B cell (primary cell): ENCODE data around the gene SWAP70. TPM values are rescaled to one million over a fixed set of nuclear protein-coding genes. Genes with fewer than 3 reads are reported as not detected.
A peak's percentile ranks its signal among the peaks of the same experiment; 100 is the strongest.

Experiments used
- ATAC-seq: fragments of 200-7000 bp; cut with Tn5 transposase; one replicate; pipeline ENCODE4 v1.10.0; 2021; ENCODE audit warnings: low read depth, mild to moderate bottlenecking, moderate number of reproducible peaks, moderate library complexity
- CTCF ChIA-PET: fragments of 350-600 bp; sonication (Branson Sonifier 250); formaldehyde crosslinking; loops from one replicate; lab custom pipeline; 2021; ENCODE audit warnings: antibody characterized with exemption, inconsistent platforms; lab: Charles Lee
- POLR2A ChIA-PET: fragments of 350-600 bp; sonication (Branson Sonifier 250); formaldehyde crosslinking; loops from one replicate; lab custom pipeline; 2021; ENCODE audit warnings: antibody characterized with exemption; lab: Charles Lee
- DNase-seq: peaks from one replicate; pipeline ENCODE4 v3.0.0; 2013
- H2AFZ ChIP-seq: 2 replicates; pipeline ENCODE4 v1.6.1; 2012; ENCODE audit warnings: mild to moderate bottlenecking, low read depth, low read length; ENCODE audit not compliant: insufficient read depth, poor library complexity, severe bottlenecking
- H3K27ac ChIP-seq, 2 donors: 1 replicate in 1 of 2; 2 replicates in 1 of 2; pipeline ENCODE4 v1.5.1; 2012 to 2013; ENCODE audit warnings: low read length in 2 of 2, mild to moderate bottlenecking in 2 of 2, moderate library complexity in 1 of 2
- H3K27me3 ChIP-seq, 4 experiments: fragments of 200-600 bp in 1 of 4; sonication (generic) in 1 of 4; replicated peaks in 1 of 4; 1 replicate in 2 of 4; 2 replicates in 2 of 4; pipeline versions ENCODE4 v1.6.1 to v1.7.0; 2013 to 2016; ENCODE audit warnings: low read length in 3 of 4, mild to moderate bottlenecking in 2 of 4, mixed read lengths in 1 of 4, moderate library complexity in 1 of 4; ENCODE audit not compliant: insufficient read depth in 4 of 4, control insufficient read depth in 3 of 4; ENCODE audit errors: control extremely low read depth in 1 of 4
- H3K36me3 ChIP-seq, 2 experiments: replicated peaks in 1 of 2; 1 replicate in 1 of 2; 2 replicates in 1 of 2; pipeline versions ENCODE4 v1.6.1 to v1.7.1; 2013; ENCODE audit warnings: low read length in 1 of 2; ENCODE audit not compliant: insufficient read depth in 2 of 2, control insufficient read depth in 1 of 2; ENCODE audit errors: control extremely low read depth in 1 of 2, extremely low read depth in 1 of 2
- H3K4me1 ChIP-seq, 2 donors: fragments of 200-600 bp in 1 of 2; sonication (generic) in 1 of 2; 1 replicate in 1 of 2; 2 replicates in 1 of 2; pipeline versions ENCODE4 v1.5.1 to v1.6.1; 2013 to 2017; ENCODE audit warnings: low read length in 2 of 2; ENCODE audit not compliant: control insufficient read depth in 2 of 2, insufficient read depth in 2 of 2
- H3K4me2 ChIP-seq: replicated peaks from 2 replicates; pipeline ENCODE3; 2012; ENCODE audit warnings: mild to moderate bottlenecking, low read depth, low read length; ENCODE audit not compliant: poor library complexity, severe bottlenecking
- H3K4me3 ChIP-seq, 5 experiments: fragments of 200-600 bp in 1 of 5; sonication (generic) in 1 of 5; 1 replicate in 3 of 5; 2 replicates in 2 of 5; pipeline versions ENCODE4 v1.5.1 to v1.7.0; 2011 to 2016; ENCODE audit warnings: low read length in 4 of 5, mild to moderate bottlenecking in 4 of 5, low read depth in 2 of 5, control low read depth in 1 of 5, moderate library complexity in 1 of 5; ENCODE audit not compliant: insufficient read depth in 1 of 5; ENCODE audit errors: control extremely low read depth in 1 of 5, extremely low read depth in 1 of 5
- H3K79me2 ChIP-seq: fragments of 200-600 bp; sonication (generic); one replicate; pipeline ENCODE4 v1.6.0; 2016; ENCODE audit warnings: low read length; ENCODE audit not compliant: control insufficient read depth, insufficient read depth
- H3K9ac ChIP-seq: fragments of 200-600 bp; sonication (generic); 2 replicates; pipeline ENCODE4 v1.6.1; 2017; ENCODE audit warnings: mild to moderate bottlenecking, low read length, moderate library complexity
- H3K9me3 ChIP-seq, 3 donors: one replicate each; pipeline versions ENCODE4 v1.6.1 to v1.7.1; 2013; ENCODE audit warnings: low read length in 2 of 3; ENCODE audit not compliant: control insufficient read depth in 2 of 3, insufficient read depth in 1 of 3; ENCODE audit errors: control extremely low read depth in 1 of 3
- H4K20me1 ChIP-seq: 2 replicates; pipeline ENCODE4 v1.6.0; 2012; ENCODE audit warnings: mild to moderate bottlenecking, low read length; ENCODE audit not compliant: insufficient read depth, control insufficient read depth, poor library complexity, severe bottlenecking
- H3K27ac Mint-ChIP-seq: one replicate; pipeline ENCODE4 v1.8.0; 2021; ENCODE audit warnings: mixed read lengths
- H3K27me3 Mint-ChIP-seq: one replicate; pipeline ENCODE4 v1.8.0; 2021; ENCODE audit warnings: mixed read lengths
- H3K4me1 Mint-ChIP-seq: one replicate; pipeline ENCODE4 v1.8.0; 2021; ENCODE audit warnings: mixed read lengths
- H3K4me3 Mint-ChIP-seq: one replicate; pipeline ENCODE4 v1.8.0; 2021; ENCODE audit warnings: mixed read lengths
- H3K9me3 Mint-ChIP-seq: one replicate; pipeline ENCODE4 v1.8.0; 2022; ENCODE audit warnings: mixed read lengths; ENCODE audit not compliant: insufficient read depth
- EZH2 ChIP-seq: IDR thresholded peaks from 2 replicates; pipeline ENCODE4 v1.6.1; 2012; ENCODE audit warnings: borderline replicate concordance, low read depth, mild to moderate bottlenecking, moderate library complexity, low read length; ENCODE audit not compliant: insufficient read depth, poor library complexity, severe bottlenecking
- WGBS: methylation state at CpG from one replicate; pipeline ENCODE4 v1.1.5; 2013; ENCODE audit warnings: missing lambda C conversion rate; ENCODE audit not compliant: insufficient coverage; 5-methylcytosine and 5-hydroxymethylcytosine counted together
- intact Hi-C: fragments of 100-400 bp; cut with micrococcal nuclease; formaldehyde crosslinking; loops from one replicate; pipeline ENCODE4 v1.10.0; 2022
- polyA plus RNA-seq: library from polyadenylated mRNA; depleted of rRNA; stranded (reverse); fragments of >200 nt; gene quantifications from 2 replicates; pipeline ENCODE4 v1.2.3, GENCODE V29; 2012
- total RNA-seq, 2 donors: library from RNA; stranded (reverse); fragments of 120-200 nt in 1 of 2; gene quantifications; 1 replicate in 1 of 2; 2 replicates in 1 of 2; pipeline versions ENCODE4 v1.2.3 to v1.2.4, GENCODE V29; 2013 to 2022
- TF ChIP-seq, protein P1 (sequence below): fragments of 200-600 bp; IDR thresholded peaks from one replicate; pipeline ENCODE4 v1.8.0; 2022; ENCODE audit warnings: antibody characterized with exemption, mild to moderate bottlenecking

Gene SWAP70
- total and polyA plus RNA-seq, 2 donors (not counting 1 experiment from before 2014, with no cell fraction given) = 69.8 to 200 TPM

DNA sequence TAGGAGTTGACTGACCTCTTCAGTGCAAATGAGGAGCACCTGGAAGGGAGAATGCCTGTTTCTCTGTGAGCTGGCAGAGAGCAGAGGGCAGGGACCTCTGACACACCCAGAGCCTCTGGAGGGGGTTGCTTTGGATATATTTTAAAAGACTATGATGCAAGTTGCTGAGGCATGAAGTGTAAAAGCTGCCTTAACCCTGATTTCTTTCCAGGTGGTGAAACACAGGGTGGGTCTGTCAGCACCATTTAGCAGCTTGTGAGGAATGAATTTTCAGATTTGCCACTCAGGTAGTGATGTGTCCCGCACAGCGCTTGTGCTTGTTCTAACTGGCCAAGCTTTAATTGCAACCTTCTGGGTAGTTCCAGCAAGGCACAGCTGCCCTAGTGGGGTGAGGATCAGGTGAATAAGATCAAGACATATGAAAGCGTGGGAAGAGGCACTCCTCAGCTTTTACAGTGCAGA lies 90.2 kb downstream of the SWAP70 start:
- H4K20me1 ChIP-seq = peaks cover 7% of the 10 kb centered on the region
- 89% methylated on average over 2 of the region's 3 CpGs for WGBS
- peak overlapping the region; percentile 88 to 89 for H3K27ac ChIP-seq
- Mint-ChIP-seq H3K27me3 (no peaks in the 10 kb centered on the region), H3K4me1 (peaks cover 63% of the 10 kb centered on the region), H3K4me3 (peak overlapping the region; percentile 30), H3K27ac (peak overlapping the region; percentile 79), H3K9me3 (no peaks in the 10 kb centered on the region)
- ChIA-PET CTCF (interaction anchor here (0.6 to 3.9 kb wide), 13 partner anchors 8 to 570 kb away, joined by 3 to 33 read pairs (median 3); no protein-coding TSS in a partner anchor), POLR2A (no interaction called here)
- TF ChIP-seq, protein P1, sequence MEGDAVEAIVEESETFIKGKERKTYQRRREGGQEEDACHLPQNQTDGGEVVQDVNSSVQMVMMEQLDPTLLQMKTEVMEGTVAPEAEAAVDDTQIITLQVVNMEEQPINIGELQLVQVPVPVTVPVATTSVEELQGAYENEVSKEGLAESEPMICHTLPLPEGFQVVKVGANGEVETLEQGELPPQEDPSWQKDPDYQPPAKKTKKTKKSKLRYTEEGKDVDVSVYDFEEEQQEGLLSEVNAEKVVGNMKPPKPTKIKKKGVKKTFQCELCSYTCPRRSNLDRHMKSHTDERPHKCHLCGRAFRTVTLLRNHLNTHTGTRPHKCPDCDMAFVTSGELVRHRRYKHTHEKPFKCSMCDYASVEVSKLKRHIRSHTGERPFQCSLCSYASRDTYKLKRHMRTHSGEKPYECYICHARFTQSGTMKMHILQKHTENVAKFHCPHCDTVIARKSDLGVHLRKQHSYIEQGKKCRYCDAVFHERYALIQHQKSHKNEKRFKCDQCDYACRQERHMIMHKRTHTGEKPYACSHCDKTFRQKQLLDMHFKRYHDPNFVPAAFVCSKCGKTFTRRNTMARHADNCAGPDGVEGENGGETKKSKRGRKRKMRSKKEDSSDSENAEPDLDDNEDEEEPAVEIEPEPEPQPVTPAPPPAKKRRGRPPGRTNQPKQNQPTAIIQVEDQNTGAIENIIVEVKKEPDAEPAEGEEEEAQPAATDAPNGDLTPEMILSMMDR = no peak
- no peak for TF ChIP-seq EZH2
- peaks cover 46 to 49% of the 10 kb centered on the region in 2 donors for H3K4me1 ChIP-seq
- no peak overlapping the region for H2AFZ ChIP-seq
- intact Hi-C loops = loop anchor here (10.0 kb wide), 2 partner anchors 451 to 1101 kb away; partner anchors contain the start of gene ZBED5
- no peak for ATAC-seq
- no peaks in the 10 kb centered on the region for H3K9me3 ChIP-seq
- H3K4me3 ChIP-seq = no peak overlapping the region
- DNase-seq = peak; percentile 48
- H3K4me2 ChIP-seq = peak overlapping the region; percentile 30
- peaks cover 46% of the 10 kb centered on the region for H3K79me2 ChIP-seq
- no peak overlapping the region for H3K9ac ChIP-seq
- peaks cover 4 to 31% of the 10 kb centered on the region in 2 experiments for H3K36me3 ChIP-seq
- H3K27me3 ChIP-seq = no peaks in the 10 kb centered on the region

DNA sequence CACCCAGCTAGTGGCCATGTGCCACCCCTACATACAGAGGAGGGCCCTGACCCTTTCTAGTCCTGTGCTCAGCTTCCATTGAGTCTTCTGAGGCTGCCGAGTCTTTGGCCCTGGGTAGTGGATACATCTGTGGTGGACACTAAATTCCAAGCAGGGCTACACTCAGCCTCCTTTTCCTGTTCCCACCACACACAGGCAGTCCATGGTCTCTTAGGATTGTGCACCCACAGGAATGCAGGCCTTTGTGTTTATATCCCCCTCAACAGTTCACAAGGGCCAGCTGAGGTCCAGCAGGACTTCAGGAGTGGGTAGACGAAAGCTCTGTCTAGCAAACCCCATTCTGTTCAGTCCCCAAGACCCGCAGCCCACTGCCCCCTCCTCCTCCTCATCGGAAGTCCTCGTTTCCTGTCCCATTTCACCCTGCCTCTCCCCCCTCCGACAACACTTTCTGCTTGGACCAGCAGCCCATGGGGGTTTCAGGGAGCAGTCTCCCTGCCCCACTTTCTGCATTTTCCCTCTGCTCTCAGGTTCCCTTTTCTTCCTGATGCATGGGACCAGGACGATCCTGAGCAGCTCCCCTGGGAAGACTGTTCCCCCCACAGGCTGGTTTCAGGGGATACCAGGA lies 91.8 kb downstream of the SWAP70 start:
- DNase-seq (peak; percentile 53), ATAC-seq (no peak)
- no peak overlapping the region for H2AFZ ChIP-seq
- H3K27me3 ChIP-seq = no peaks in the 10 kb centered on the region
- H3K4me3 ChIP-seq = peak overlapping the region in 1 of 5 experiments; percentile 9
- Mint-ChIP-seq H3K27me3 (no peaks in the 10 kb centered on the region), H3K4me3 (peak overlapping the region; percentile 90), H3K4me1 (peaks cover 75% of the 10 kb centered on the region), H3K27ac (peak overlapping the region; percentile 97), H3K9me3 (no peaks in the 10 kb centered on the region)
- CTCF ChIA-PET = interaction anchor here (1.2 to 3.9 kb wide), 5 partner anchors 10 to 248 kb away, joined by 3 to 33 read pairs (median 7); no protein-coding TSS in a partner anchor
- peaks cover 55 to 60% of the 10 kb centered on the region in 2 donors for H3K4me1 ChIP-seq
- POLR2A ChIA-PET = interaction anchor here (0.6 to 0.9 kb wide), 2 partner anchors 10 to 99 kb away, joined by 3 to 5 read pairs; no protein-coding TSS in a partner anchor
- no peaks in the 10 kb centered on the region for H3K9me3 ChIP-seq
- 1% methylated on average over 6 of the region's 7 CpGs for WGBS
- H3K36me3 ChIP-seq = peaks cover 4 to 18% of the 10 kb centered on the region in 2 experiments
- peak overlapping the region; percentile 88 to 89 for H3K27ac ChIP-seq
- peaks cover 49% of the 10 kb centered on the region for H3K79me2 ChIP-seq
- peak overlapping the region; percentile 94 for H3K4me2 ChIP-seq
- intact Hi-C loops = loop anchor here (1.0 to 10.0 kb wide), 3 partner anchors 7 to 1099 kb away; partner anchors contain the start of gene ZBED5
- H3K9ac ChIP-seq = no peak overlapping the region
- H4K20me1 ChIP-seq = peaks cover 5% of the 10 kb centered on the region
- TF ChIP-seq, protein P1 = no peak
- no peak for TF ChIP-seq EZH2
